ENCODE results near the gene SPHK2. TPM values are rescaled to one million over a fixed set of nuclear protein-coding genes. Genes with fewer than 3 reads are reported as not detected.
A peak's percentile ranks its signal among the peaks of the same experiment; 100 is the strongest.

The SPHK2 gene
- total RNA-seq, 1 experiment from 2014 or later, result 19.9 TPM

GRCh38 chr19:48571378-48572162 lies 47.7 kb upstream of the SPHK2 start:
- DNase-seq (ENCODE audit: low read depth, low spot score) (no peak), ATAC-seq (no peak)
- Histone ChIP-seq H3K79me2 (ENCODE audit: insufficient read depth, low read length) (no peaks in the 10 kb centered on the region), H4K20me1 (ENCODE audit: insufficient read depth) (no peaks in the 10 kb centered on the region), H3K36me3 (ENCODE audit: control insufficient read depth in 1 of 2, insufficient read depth in 2 of 2, low read length in 2 of 2) (no peaks in the 10 kb centered on the region), H3K4me1 (ENCODE audit: control insufficient read depth in 1 of 2, insufficient read depth in 2 of 2, low read length in 2 of 2) (peaks cover 45 to 78% of the 10 kb centered on the region in 2 experiments), H3K4me2 (ENCODE audit: low read length) (0 out of 2 replicates have a peak overlapping the region, but pooled peaks have one; percentile 22), H3K27ac (ENCODE audit: low read depth, low read length) (no peak overlapping the region), H2AFZ (ENCODE audit: low read depth, low read length, poor library complexity, severe bottlenecking) (no peak overlapping the region), H3K9me2 (ENCODE audit: insufficient read depth) (no peaks in the 10 kb centered on the region), H3K27me3 (ENCODE audit: insufficient read depth, low read length) (no peaks in the 10 kb centered on the region), H3K4me3 (replicated peaks in 1 of 2; ENCODE audit: low read depth in 1 of 2, low read length in 2 of 2) (no peak overlapping the region), H3K9ac (ENCODE audit: low read length) (no peak overlapping the region), H3K9me3 (ENCODE audit: control insufficient read depth in 1 of 2, insufficient read depth in 1 of 2, low read depth in 1 of 2, low read length in 2 of 2) (no peaks in the 10 kb centered on the region)
- no peak for TF ChIP-seq ZBTB33 (IDR thresholded peaks at IDR 0.05; ENCODE audit: extremely low read depth, insufficient replicate concordance, low read length)
- ChIA-PET CTCF (interaction anchor here (0.7 kb wide), 1 partner anchor 17 kb away, joined by 3 read pairs; no protein-coding TSS in a partner anchor), RAD21 (ENCODE audit: low non-redundant PET in 1 of 2, low total read pairs in 2 of 2, uncharacterized antibody in 2 of 2, unreplicated experiment in 2 of 2) (interaction anchor here in 1 of 2 experiments (0.8 kb wide), 1 partner anchor 66 kb away, joined by 3 read pairs; no protein-coding TSS in a partner anchor), POLR2A (no interaction called here)
- intact Hi-C loops (cut with micrococcal nuclease), result no loop called here
- no TSS peak for BruUV-seq (replicated peaks)

- ATAC-seq, result no peak
- POLR2A ChIA-PET, result no interaction called here
- Histone ChIP-seq H3K9me3 (ENCODE audit: control insufficient read depth in 1 of 2, insufficient read depth in 1 of 2, low read depth in 1 of 2, low read length in 2 of 2) (no peaks in the 10 kb centered on the region), H3K27ac (ENCODE audit: low read depth, low read length) (no peak overlapping the region; the same call in 1 of the 2 replicates), H3K9me2 (ENCODE audit: insufficient read depth) (no peaks in the 10 kb centered on the region), H3K4me1 (ENCODE audit: control insufficient read depth in 1 of 2, insufficient read depth in 2 of 2, low read length in 2 of 2) (peaks cover 29 to 62% of the 10 kb centered on the region in 2 experiments), H3K4me3 (replicated peaks in 1 of 2; ENCODE audit: low read depth in 1 of 2, low read length in 2 of 2) (no peak overlapping the region), H3K27me3 (ENCODE audit: insufficient read depth, low read length) (no peaks in the 10 kb centered on the region), H2AFZ (ENCODE audit: low read depth, low read length, poor library complexity, severe bottlenecking) (no peak overlapping the region), H3K36me3 (ENCODE audit: control insufficient read depth in 1 of 2, insufficient read depth in 2 of 2, low read length in 2 of 2) (no peaks in the 10 kb centered on the region), H3K79me2 (ENCODE audit: insufficient read depth, low read length) (no peaks in the 10 kb centered on the region), H4K20me1 (ENCODE audit: insufficient read depth) (no peaks in the 10 kb centered on the region), H3K9ac (ENCODE audit: low read length) (no peak overlapping the region), H3K4me2 (ENCODE audit: low read length) (no peak overlapping the region)
- DNase-seq (ENCODE audit: low read depth, low spot score), result no peak
- TF ChIP-seq, protein P1, sequence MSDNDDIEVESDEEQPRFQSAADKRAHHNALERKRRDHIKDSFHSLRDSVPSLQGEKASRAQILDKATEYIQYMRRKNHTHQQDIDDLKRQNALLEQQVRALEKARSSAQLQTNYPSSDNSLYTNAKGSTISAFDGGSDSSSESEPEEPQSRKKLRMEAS (IDR thresholded peaks at IDR 0.05), result no peak
- TF ChIP-seq ZFX (IDR thresholded peaks at IDR 0.05) (no peak), SIN3A (IDR thresholded peaks at IDR 0.05; ENCODE audit: low read depth) (no peak), EGR1 (IDR thresholded peaks at IDR 0.05; ENCODE audit: low read depth) (no peak), CEBPB (IDR thresholded peaks at IDR 0.05; ENCODE audit: low read depth) (no peak), FOSL1 (IDR thresholded peaks at IDR 0.05; ENCODE audit: low read depth) (no peak), EZH2 (IDR thresholded peaks at IDR 0.05) (no peak), ZNF274 (IDR thresholded peaks at IDR 0.05; ENCODE audit: low read depth, low read length) (no peak), EZH2phosphoT487 (IDR thresholded peaks at IDR 0.05; ENCODE audit: borderline replicate concordance) (no peak), CBX3 (IDR thresholded peaks at IDR 0.05; ENCODE audit: low read depth) (no peak), ELF1 (IDR thresholded peaks at IDR 0.05; ENCODE audit: borderline replicate concordance, low read depth) (no peak)
- RAD21 ChIA-PET (ENCODE audit: low non-redundant PET in 1 of 2, low total read pairs in 2 of 2, uncharacterized antibody in 2 of 2, unreplicated experiment in 2 of 2), result no interaction called here
- CTCF ChIA-PET, result interaction anchor here (3.0 kb wide), 1 partner anchor 11 kb away, joined by 22 read pairs; no protein-coding TSS in a partner anchor
- intact Hi-C loops (cut with micrococcal nuclease), result no loop called here
- no TSS peak for BruUV-seq (replicated peaks)
Measured at GRCh38 chr19:48573163-48573505, 46.2 kb upstream of the SPHK2 start.
